GM20000 (cell line): Measurements from ENCODE around the gene PTPRN2.

ENCODE experiments used
- DNase-seq: peaks from one replicate; pipeline ENCODE4 v3.0.0; 2012; ENCODE audit warnings: low spot score
- CTCF ChIP-seq: IDR thresholded peaks from 2 replicates; pipeline ENCODE4 v1.5.1; 2012; ENCODE audit warnings: mild to moderate bottlenecking, control low read depth; ENCODE audit errors: extremely low read depth, missing control alignments

The PTPRN2 gene

GRCh38 chr7:158084555-158084954, 503.1 kb downstream of the PTPRN2 start:
- TF ChIP-seq CTCF, result no peak
- DNase-seq, result no peak

GRCh38 chr7:158083526-158084310, 503.9 kb downstream of the PTPRN2 start:
- TF ChIP-seq CTCF, result no peak
- DNase-seq, result no peak

GRCh38 chr7:158082761-158083160, 504.9 kb downstream of the PTPRN2 start:
- no peak for DNase-seq
- TF ChIP-seq CTCF, result no peak

DNA sequence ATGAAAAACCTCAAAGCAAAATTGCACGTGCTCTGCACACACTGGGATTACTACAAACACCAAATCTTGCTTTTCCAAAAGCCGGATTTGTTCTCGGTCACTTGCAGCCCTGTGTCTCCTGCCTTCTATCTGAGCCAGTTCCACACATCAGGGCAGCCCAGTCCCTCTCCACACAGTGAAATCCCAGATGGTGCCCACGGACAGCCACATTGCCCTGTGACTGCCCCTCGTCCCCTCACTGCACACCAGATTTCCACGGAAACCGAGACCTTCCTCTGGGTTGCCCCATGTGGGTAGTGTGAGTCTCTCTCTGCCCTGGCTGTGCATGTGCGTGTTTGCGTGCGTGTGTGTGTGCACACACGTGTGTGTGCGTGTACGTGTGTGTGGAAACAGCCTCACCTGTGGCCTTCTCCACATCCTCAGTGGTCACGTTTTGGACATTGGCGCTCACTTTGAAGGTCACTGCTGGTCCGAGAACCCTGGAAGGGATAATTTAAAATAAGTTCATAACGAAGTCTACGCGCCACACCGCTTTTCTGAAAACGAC, 506.7 kb downstream of the PTPRN2 start:
- TF ChIP-seq CTCF, result no peak
- no peak for DNase-seq

GRCh38 chr7:158077934-158078910, 509.4 kb downstream of the PTPRN2 start:
- no peak for DNase-seq
- TF ChIP-seq CTCF, result no peak

- TF ChIP-seq CTCF, result no peak
These were observed 510.3 kb downstream of the PTPRN2 start for GRCh38 chr7:158077151-158077840.

More at GRCh38 chr7:158077151-158077840, 510.3 kb downstream of the PTPRN2 start:
- DNase-seq, result no peak
